SKM-1 treated with dmso at 0.1 percent for 144 hours (cell line): ENCODE results near the gene MAP4K3.

Experiments used
- DNase-seq: peaks from one replicate; lab custom pipeline; 2025; ENCODE audit not compliant: unreplicated experiment; lab: John Stamatoyannopoulos, UW

Gene MAP4K3

GRCh38 chr2:39445934-39446333 is 8.8 kb upstream of the MAP4K3 start:
- DNase-seq, result no peak

DNA sequence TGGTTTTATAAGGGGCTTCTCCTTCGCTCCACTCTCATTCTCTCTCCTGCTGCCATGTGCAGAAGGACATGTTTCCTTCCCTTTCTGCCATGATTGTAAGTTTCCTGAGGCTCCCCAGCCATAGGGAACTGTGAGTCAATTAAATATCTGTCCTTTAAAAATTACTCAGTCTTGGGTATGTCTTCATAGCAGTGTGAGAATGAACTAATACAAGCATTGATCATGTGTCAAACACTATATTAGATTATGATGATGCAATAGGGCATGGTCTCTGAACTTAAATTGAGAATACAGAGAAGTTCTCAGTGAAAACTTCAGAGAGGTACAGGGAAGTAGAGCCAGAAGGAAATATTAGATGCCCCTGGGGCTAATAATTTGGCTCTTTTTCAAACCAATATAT is 5.9 kb upstream of the MAP4K3 start:
- no peak for DNase-seq

GRCh38 chr2:39437522-39438296 is 624 bp upstream of the MAP4K3 start:
- no peak for DNase-seq

- DNase-seq, result no peak
These were observed 1.1 kb downstream of the MAP4K3 start for GRCh38 chr2:39435741-39436591.

- DNase-seq, result no peak
These were observed 1.9 kb downstream of the MAP4K3 start for GRCh38 chr2:39435234-39435633.

DNA sequence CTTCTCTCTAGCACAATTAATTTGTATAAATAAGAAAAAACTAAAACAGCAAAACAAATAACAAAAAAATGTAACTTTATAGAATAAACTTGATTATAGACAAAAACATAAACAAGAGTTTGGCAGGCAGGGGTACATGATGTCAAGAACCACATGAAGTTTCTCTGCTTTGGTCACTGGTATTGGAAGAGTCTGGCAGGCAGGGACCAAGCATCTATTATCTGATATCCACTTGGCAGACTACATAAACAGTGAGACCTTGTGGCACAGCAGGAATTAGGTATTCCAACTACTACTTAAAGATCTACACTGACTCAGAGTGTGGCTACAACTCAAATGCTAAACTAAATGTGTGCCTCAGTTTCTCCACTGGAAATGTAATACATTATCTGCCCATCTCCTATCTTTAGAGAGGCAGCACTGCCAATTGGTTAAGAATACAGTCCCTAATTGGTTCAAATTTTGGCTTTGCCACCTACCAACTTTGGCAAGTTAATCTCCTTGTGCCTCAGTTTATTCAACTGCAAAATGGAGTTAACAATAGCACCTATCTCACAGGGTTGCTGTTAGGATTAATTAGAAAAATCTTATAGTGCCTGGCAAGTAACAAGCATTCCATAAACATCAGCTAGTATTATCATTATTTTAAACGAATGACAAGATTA is 2.7 kb downstream of the MAP4K3 start:
- DNase-seq, result no peak

DNA sequence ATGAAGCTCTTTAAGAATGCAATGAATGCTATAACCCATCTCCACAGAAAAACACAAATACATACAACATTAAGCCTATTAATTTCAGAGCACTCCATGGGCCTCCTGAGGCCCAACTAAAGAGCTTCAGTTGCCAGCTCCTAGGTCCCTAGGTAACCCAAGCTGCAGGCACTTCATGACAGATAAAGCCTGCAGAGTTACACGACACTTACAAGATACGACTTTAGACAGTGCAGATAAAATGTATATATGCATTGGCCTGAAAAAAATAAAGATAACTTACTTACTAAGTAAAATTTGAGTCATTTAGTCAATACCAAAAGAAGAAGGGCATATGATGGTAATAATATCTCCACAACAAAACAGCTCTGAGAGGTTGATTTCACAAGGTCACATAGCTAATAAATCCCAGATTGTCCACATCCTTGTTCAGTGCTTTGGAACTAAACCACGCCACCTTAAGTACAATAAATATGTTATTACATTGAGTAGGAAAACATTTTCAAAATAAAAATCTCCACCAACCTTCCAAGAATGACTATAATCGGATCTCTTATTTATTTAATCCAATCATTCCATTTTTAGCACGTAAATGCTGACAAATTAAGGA is 3.4 kb downstream of the MAP4K3 start:
- DNase-seq, result no peak

DNA sequence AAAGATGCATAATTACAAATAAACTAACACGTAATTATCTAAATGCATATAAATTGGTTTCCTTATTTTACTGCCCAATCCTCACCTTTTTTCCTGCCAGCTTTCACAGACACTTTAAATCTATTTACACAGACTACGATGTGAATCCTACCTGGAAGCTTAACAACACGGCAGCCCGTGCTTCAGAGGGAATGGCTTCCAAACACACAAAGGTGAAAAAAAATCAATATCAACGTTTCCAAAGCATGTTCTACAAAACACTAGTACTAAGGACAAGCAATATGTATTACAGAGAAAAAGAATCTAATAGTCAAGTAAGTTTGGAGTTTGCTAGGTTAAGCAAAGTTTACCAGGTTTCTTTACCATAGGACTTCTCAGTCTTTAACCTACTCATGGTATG is 4.4 kb downstream of the MAP4K3 start:
- DNase-seq, result no peak

DNA sequence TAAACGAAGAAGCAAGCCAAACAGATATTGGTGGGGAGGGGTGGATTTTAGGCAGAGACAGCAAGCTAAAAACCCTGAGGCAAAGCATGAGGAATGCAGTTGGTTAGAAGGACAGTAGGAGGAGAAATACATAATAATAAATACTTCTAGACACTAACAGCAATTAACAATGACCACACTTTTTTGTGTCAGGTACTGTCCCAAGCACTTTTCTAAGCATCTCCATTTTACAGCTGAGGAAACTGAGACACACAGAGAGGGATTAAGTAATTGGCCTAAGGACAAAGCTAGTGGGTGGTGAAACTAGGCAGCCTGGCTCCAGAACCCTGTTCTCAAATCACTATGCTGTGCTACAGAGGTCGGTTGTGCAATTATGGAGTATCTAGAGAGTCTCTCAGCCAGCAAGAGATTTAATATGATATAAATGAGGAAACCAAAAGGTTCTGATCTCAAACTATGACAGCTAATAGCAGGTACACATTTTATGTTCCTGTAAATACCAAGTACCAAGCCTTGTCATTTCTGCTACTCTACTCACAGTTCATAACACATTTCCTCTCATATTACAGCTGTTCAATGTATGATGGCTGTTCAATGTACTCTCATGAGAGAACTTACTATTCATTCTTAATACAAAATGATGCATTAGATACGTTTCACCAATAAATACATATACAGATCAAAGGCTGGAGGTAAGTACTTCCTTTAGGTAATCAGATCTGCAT is 5.3 kb downstream of the MAP4K3 start:
- DNase-seq, result peak; percentile 29

DNA sequence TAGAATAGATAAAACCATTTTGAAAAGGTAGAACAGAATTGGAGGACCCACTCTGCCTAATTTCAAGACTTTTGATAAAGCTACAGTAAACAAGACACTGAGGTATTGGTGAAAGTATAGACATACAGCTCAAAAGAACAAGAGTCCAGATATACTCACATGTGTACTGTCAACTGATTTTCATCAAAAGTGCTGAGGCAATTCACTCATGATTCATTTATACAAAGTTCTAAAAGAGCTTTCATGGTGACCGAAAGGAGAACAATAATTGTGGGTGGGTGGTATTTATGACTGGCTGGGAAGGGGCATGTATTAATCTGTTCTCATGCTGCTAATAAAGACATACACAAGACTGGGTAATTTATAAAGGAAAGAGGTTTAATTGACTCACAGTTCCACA is 7.3 kb downstream of the MAP4K3 start:
- DNase-seq, result no peak

DNA sequence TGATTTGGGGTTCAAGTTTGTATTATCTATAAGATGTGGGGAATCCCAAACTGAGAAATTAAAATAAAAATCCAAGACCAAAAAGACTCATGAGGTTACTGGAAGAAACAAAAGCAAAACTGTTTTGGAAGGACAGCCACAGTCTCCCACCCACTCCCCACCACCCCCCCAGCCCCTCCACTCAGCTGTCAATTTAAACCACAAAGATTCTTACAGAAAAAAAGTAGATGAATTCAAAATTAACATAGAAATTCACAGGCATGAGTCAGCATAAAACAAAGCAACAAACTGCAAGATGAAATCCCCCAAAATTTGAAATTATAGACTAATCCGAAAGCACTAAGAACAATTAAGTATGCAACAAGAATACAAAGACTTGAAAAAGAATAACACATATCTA is 12.1 kb downstream of the MAP4K3 start:
- DNase-seq, result no peak

- no peak for DNase-seq
These were observed 14.4 kb downstream of the MAP4K3 start for GRCh38 chr2:39422700-39423099.

GRCh38 chr2:39421354-39421753 is 15.7 kb downstream of the MAP4K3 start:
- DNase-seq, result no peak

DNA sequence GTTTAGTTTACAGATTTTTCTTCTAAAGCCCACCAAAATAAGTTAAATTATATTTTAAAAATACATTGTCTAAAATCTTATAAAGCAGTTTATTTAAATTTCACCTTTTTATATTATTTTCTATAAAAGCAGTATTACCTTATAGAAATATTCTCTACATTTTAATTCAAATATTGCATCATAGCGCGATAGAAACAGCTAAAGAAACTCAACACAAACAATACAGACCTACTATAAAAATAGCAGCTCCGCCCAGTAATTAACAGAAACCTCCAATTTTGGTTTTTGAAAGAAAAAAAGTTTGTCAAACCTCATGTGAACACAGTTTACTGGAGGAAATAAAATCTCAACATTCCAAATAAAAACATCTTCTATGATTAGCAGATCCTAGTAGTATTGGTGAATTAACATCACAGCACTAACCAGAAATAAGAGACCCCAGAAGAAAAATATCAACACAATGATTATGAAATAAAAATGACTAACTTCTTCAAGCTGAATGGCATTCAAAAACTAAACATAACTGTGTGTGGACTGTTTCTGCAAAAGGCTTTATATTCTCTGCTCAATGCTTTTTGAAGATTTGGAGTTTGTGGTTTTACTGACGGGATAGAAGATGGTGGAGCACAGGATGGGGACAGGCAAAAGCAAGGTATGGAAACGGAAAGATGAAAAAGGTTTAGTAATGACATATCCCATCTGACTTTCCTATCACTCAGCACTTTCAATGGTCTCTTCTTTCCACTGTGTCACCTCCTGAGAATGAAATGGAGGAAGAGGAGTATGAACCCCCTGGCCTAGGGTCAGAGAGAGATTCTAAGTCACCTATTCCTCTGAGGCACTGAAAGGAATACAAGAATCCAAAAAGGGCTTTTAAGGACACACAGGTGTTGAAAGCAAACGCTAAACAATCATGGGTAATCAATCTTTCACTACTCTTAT is 17.5 kb downstream of the MAP4K3 start:
- no peak for DNase-seq

- no peak for DNase-seq
These were observed 18.6 kb downstream of the MAP4K3 start for GRCh38 chr2:39418491-39418890.

DNA sequence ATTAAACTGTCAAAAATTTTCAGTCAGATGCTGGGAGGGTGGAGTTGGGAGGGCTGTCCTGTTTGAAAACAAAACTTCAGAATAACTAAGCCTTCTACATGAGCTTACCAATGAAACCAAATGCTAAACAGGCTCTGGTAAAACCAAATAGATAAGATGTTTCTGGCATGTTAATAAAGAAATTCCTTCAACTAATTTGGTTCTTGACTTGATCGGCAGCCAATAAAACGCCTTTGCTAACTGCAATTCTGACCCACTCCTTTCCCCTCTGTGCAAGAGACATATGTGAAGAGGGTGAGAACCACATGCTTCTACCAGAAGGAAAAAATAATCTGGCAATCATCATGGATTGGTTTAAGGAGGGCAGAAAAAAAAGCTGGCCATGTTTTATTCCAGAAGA is 20.9 kb downstream of the MAP4K3 start:
- no peak for DNase-seq

DNA sequence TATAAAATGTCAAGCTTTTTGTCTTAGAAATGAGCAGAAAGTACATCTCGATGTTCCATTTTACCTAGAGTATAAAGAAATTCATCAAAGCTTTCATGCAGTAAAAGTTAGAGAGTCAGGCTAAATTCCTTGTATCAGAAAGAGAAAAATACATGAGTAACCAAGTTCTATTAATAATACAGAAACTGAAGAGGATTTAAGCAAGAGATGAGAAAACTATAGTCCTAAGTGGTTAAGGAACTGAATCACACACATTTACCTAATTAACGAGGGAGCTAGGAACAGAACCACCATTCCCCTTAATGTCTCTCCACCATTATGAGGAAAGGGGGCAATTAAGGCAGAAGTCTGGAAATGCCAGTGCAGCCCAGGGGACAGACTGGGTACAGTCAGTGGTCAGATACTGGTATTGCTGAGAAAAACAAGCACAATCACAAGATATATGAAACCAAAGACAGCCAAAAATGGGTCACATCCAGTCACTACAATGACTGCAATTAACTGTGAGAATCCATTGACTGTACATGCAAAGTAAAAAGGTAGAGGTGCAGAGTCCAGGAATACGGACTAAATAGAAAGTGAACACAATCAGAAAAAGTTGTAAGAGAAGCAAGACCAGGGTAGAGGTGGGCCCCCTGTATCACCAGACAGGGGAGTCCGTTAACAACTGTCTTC is 23.9 kb downstream of the MAP4K3 start:
- DNase-seq, result no peak

GRCh38 chr2:39411181-39411944 is 25.7 kb downstream of the MAP4K3 start:
- DNase-seq, result no peak
